HG03520 (cell line): ENCODE results near the gene PSTPIP2.

Experiments used
- ATAC-seq: cut with Tn5 transposase; IDR thresholded peaks from one replicate; pipeline ENCODE4 v1.9.1; 2021; ENCODE audit warnings: mild to moderate bottlenecking, moderate library complexity; ENCODE audit not compliant: unreplicated experiment

PSTPIP2 gene

GRCh38 chr18:45940724-45941123 lies 131.3 kb downstream of the PSTPIP2 start:
- no peak for ATAC-seq

DNA sequence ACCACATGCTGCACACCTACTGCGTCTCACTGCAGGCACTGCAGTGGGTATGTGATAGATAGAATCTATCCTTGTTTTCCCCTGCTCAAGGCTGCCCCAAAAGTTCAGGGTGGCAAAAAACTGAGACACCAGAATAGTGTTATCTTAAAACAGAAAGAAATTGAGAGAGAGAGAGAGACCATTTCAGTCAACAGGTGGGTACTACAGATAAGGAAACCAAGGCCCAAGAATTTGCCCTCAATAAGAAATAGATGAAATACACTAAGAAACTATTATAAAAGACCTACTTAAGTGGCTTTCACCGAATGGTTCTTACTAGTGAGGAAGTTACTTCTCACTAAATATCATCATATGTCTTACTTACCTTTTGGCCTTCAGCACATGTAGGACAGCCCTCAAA lies 132.8 kb downstream of the PSTPIP2 start:
- no peak for ATAC-seq

DNA sequence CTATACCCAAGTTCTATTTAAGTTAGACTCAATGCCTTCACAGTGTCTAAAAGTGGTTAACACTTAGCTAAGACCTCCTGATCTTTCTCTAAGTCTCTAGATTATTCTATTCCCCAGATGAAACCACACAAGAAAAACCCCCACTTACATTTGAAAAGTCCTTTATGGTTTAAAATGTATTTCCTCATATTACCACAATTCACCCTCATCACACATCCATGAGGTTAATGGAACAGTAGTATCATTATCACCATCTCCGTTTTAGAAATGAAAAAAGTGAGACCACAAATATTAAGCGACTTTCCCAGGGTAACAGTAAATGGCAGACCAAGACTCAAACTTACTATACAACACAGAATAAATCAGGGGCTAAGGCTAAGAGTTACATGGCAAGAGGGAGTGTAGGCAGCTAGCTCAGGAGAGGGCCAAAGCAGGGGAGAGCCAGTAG lies 133.5 kb downstream of the PSTPIP2 start:
- no peak for ATAC-seq

DNA sequence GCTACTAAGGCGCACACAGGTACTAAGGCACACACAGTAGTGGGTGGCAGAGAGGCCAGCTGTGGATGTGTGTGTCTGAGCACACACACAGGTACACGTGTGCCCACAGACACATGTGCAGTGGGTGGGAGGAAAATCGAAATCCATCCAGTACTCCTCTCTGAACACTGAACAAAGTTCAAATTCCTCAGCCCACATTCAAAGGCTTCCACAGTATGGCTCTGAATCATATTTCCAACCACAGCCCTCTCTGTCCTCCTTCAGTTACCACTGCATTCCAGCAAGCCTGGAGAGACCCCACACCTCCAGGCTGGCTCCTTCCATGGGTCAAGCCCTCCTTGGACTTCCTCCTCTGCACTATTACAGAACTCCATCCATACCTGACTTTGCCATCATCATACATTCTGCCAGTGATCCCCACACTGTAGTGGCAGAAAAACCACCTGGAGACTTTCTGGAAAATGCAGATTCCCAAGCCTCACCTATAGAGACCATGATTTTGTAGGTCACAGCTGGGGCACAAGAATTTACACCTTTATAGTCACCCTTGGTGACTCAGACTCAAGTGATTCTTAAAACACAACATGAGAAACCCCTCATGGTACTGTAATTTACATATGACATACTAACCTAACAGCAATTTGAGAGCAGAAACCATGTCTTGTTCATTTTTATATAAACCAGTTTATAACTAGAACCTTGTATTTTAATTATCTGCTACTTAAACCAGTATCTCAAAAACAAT lies 136.3 kb downstream of the PSTPIP2 start:
- ATAC-seq = no peak
